Stimulated activated CD8-positive, alpha-beta memory T cell treated with anti-CD3 and anti-CD28 coated beads, Interleukin-12 subunit alpha, Interleukin-12 subunit beta, amount 100 ng/mL, for 4 hours (primary cell): ENCODE data around the gene CDKN1C.
A peak's percentile ranks its signal among the peaks of the same experiment; 100 is the strongest.
"Not testable (repeated sequence)": the region's sequence is repeated elsewhere in the genome, so short reads cannot be mapped to it uniquely, and the experiment has no call there.

ENCODE experiments used
- DNase-seq: peaks from one replicate; pipeline ENCODE4 v3.0.0-alpha.2; 2020; ENCODE audit warnings: low read depth

Gene CDKN1C

DNA sequence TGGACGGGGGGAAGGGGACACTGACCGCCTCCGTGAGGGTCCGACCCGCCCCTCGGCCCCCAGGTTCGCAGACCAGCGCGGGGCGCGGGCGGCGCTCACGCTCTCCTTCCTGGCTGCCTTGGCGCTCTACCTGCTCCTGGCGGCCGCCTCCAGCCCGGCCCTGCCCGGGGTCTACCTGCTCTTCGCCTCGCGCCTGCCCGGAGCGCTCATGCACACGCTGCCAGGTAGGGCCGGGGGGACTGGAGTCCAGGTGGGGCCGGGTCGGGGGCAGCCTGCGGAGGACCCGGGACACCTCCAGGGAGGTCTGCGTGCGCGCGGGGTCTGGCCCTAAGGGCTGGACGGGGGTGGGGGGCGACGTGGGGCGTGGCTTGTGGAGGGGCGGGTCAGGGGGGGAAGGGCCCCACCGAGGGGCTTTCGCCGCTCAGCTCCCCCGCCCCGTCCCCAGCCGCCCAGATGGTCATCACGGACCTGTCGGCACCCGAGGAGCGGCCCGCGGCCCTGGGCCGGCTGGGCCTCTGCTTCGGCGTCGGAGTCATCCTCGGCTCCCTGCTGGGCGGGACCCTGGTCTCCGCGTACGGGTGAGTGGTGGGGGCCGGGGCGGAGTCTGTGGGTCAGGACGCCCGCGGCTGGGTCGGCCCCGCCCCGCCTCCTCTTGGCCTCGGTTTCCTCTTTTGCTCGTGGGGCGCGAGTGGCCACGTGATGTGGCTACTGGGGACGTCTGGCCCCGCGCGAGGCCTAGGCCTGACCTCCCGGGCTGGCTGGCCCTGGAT lies 23.7 kb upstream of the CDKN1C start:
- no peak for DNase-seq

DNA sequence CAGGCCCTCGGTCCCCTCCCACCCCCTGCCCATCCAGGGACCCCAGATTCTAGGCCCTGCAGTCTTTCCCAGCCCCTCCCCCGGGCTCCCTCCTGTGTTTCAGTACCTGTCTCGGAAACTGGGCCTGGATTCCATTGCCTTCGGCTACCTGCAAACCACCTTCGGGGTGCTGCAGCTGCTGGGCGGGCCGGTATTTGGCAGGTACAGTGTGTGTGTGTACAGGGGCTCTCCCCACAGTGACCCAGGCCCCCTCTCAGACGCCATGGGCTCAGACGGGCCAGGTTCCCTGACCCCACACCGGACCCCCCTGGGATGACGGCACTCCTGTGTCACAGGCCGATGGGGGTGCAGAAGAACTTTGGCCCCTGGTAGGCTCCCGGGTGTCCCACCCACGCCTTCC lies 22.6 kb upstream of the CDKN1C start:
- DNase-seq: no peak

DNA sequence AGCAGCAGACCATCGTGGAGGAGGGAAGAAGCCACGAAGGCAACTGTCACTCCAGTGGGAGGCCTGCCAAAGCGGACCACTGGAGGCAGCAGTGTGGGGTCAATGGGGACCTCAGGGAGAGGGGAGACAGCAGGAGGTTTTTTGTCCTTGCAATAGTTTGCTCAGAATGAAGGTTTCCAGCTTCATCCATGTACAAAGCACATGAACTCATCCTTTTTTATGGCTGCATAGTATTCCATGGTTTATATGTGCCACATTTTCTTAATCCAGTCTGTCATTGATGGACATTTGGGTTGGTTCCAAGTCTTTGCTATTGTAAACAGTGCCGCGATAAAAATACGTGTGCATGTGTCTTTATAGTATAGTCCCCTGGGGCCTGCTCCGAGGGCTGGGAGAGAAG lies 19.7 kb upstream of the CDKN1C start:
- not testable (repeated sequence) for DNase-seq

DNA sequence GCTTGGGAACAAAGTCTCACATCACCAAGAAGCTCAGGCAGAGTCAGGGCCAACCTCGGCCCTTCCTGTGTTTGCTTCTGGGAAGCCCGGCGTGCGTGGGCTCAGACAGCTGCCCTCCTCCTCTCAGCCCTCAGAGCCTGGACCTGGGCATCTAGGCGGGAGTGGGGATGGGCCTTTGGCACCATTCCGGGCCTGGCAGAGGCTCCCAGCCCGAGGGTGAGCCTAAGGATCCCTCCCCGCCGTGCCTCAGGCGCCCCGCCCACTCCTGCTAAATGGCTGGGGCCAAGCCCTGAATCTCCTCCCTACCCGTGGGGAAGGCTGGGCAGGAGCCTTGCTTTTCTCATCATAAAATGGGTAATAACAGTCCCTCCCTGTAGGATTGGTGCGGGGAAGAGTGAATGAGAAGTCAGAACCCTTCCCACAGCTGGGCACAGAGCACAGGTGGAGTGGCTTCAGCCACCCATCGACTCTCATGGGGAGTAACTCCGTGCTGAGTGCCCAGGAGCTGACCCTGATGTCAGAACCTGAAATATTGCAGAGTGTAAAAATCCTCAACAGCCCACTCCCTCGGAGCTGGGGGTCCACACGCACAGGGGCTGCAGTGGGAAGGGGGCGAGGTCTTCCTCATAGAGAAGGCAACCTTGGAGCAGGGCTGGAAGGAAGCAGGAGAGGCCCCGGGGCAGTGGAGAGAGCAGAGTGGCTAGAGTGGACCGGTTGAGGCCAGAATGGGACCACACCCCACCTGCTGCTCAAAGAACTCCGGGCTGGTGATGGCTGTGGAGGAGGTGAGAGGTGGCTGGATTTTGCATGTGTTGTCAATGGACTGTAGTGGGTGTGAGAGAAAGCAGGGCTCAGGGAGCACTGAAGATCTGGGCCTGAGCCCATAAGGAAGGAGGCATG lies 18.8 kb upstream of the CDKN1C start:
- no peak for DNase-seq

DNA sequence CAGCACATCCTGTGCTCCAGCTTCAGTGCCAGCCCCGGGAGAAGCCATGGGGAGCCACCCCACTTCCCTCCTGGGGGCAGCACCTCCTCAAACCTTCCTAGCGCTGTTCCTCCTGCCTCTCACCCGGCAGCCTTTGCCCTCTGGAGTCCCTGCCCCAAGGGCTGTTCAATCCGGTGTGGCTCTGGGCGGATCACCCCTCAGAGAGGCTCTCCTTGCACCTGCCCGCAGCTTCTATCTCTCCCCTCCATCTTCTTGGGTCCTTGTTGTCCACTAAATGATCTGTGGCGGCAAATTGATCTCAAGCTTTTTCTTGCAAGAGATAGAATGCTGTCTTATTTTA lies 18.1 kb upstream of the CDKN1C start:
- DNase-seq: no peak

DNA sequence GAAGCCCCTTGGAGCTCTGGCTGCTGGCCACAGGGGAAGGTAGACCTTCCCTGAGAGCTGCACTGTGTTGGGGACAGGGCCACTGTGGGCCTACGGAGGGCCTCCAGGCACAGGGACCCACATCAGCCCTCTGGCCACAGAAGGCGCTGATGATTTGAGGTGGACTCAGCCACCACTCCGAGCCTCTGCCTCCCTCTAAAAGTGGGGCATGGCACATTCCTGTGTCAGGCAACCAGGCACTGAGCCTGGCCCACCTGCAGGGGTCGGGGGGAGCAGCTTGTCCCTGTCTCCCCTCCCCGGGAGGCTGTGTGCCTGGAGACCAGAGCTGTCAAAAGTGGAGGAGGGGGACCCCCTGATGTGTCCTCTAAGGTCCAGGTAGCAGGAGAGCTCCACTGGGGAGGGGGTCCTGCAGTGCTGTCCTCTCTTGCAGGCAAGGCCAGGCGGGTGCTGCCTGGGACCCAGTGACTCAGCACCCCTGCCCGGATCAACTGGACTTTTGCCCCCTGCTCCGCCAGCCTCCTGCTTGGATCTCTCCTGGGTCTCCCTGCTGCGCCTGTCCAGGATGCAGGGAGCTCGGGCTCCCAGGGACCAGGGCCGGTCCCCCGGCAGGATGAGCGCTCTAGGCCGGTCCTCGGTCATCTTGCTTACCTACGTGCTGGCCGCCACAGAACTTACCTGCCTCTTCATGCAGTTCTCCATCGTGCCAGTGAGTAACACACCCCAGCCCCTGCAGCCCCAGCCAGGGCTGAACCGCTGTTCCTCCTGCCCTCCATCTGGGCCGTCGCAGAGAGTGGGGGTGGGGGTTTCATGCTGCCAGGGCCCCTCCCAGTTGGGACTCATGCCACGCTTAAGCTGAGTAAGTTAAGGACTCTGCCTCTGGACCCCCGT lies 17.5 kb upstream of the CDKN1C start:
- DNase-seq: no peak

DNA sequence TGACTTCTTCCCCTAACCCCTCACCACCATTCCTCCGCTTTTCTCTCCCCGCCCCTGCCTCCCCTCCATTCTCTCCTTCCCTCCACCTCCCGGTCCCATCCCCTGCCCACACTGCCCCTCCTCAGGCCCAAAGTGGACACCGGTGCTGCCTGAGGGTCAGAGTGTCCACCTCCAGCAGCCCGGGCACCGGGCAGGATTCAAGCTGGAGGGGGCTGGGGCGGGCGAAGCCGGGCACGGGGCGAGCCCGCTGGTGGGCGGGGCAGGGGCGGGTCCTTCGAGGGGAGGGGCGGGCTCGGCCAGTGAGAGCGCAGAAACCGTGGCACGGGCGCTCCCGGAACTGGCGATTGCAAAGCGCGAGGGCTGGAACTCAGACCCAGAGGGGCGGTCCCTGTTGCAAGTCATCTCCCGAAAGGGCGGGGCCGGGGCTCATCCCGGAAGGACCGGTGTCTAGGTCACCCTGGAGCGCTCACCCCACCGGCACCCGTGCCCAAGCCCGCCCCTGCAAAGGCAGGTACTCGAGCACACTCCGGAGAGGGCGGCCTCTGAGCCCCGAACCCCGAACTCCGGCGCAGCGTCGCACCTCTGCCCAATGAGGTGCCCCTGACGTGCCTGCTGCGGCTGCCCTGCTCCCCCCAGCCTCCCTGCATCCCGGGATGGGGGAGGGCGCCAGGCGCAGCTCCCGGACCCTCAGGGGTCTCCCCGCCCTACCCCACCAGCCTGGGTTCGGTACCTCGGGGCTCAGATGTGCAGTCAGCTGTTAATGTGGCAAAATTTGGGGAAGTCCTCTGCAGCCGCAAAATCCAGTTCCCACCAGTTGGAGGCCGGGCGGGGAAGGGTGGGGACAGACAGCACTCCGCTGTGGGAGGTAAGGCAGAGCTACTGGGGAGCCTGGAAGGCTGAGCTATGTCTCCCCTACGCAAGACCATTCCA lies 16.5 kb upstream of the CDKN1C start:
- DNase-seq: peak; percentile 72

DNA sequence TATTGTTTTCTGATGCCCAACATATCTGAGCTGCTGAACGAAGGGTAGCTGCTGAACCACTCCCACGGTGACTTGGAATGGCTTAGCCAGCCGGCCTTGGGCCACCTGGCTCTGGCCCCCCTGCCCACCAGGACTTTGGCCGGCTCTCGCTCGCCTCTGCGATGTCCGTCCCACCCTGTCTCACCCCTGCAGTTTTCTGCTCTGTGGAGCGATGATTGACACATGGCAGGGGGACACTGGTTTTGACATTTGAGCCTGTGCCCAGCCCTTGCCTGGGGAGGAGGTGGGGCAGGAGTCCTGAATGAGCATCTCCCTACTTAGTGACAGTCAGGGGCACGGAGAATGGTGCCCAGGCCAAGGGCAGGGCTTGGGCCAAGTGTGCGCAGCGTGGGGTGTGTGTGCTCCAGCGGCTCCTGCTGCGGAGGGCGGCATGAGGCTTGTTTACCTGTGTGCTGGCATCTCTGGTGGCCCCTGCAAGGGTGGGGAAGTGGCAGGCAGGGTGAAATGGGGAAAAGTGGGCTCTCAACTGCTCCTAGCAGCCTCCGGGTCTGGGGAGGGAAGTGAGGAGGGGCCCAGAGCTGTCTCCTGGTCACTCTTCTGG lies 15.7 kb upstream of the CDKN1C start:
- DNase-seq: no peak

DNA sequence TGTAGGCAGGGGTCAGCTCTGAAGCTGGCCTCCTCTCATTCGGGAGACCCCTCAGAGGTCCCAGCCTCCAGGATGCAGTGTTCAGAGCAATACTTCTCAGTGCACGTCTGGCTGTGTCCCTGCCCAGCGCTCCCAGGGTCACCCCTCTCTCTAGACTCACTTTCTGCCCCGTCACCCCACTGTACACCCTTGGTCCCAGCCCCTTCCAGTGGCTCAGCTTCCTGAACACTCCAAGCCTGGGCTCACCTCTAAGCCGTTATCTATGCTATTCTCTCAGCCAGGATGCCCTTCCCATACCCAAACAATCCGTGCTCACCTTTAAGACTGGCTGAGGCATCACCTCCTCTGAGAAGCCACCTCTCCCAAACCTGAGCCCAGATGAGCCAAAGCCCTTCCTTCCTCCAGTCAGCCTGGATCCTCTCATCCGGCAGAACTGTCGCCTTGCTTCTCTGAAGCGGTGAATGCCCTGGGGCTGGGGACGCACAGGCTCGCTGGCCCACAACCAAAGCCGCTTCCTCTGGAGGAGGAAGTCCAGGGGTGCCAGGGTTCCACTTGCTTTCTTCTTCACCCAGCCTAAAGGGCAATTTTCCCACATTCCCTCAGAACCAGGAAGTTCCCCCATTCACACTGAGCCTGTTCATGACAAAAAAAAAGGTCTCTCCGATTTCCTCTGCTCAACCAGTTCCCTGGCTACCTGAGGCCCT lies 13.7 kb upstream of the CDKN1C start:
- no peak for DNase-seq

DNA sequence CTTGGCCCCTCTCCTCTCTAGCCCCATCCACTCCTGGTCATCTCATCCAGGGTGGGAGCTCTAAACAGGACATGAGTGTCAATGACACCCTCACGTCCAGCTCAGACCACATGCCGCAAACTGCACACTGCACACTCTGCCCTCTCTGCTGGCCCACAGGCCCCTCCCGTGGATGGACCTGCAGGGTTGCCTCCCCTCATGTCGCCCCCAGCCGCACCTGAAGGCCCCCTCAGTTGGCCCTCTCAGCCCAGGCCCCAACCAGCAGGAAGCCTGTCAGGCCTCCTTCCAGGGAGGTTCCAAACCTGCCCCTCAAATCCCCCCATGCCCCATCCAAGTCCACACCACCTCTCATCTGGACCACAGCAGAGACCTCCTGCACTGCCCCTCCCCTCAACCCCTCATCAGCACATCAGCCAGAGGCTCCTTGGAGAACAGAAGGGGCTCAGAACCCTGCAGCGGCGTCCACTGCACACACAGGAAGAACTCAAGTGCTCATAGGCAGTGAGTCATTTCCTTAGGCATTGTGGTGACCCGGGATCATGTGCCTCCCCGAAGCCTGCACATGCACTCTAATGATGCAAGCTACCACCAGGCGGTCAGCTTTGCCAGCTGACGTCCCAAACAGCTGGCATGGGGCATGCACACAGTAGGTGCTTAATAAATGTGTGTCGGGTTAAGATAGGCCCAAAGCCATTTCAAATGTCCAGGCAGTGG lies 12.9 kb upstream of the CDKN1C start:
- DNase-seq: no peak

DNA sequence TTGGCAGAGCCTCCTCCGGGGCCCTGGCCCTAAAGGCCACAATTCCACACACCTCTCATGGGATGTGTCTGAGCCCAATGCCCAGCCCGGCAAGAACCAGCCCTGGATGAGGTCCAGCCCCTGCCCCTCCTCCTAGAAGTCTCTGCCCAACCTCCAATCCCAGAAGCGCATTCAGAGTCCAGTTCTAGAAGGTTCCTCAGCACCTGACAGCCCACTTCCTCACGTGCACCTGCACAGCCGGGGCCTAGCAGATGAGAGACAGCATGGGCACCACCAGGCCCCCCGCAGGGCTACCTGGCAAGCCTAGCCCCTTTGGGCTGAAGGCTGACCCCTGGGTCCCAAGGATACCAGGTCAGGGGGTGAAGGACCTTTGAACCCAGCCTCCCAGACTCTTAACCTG lies 11.5 kb upstream of the CDKN1C start:
- no peak for DNase-seq

DNA sequence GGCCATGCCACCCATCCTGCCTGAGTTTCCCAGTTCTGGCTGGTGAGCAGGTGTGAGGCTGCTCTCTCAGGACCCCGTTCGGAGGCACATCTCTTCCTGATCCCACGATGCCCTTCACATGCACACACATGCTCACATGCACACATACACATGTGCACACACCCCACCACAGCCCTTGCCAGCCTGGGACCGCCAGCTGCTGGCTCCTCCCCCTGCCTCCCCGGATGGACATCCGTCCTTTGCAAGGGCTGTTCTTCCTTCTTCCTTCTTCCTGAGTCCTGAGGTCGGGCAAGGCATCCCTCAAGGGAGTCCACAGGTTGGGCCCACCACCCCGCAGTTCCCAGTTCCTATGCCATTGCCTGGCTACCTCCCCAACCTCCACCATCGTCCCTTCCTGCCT lies 10.5 kb upstream of the CDKN1C start:
- no peak for DNase-seq

DNA sequence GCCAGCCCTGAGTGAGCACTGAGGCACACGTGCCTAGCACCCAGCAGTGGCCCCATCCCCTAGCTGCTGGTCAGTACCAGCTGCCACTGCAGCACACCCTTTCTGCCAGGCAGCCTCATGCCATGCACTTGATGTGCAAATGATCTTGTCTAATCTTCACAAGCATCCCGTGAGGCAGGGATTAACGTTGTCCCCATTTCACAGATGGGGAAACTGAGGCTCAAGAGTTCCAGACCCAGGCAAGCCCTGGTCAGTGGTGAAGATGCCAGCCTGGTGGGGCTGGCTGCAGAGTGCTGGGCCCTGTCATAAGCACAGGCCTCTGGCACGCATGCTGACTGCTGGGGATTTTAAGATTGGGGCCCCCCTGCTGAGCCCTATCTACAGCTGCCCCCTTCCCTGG lies 8.4 kb upstream of the CDKN1C start:
- DNase-seq: no peak

DNA sequence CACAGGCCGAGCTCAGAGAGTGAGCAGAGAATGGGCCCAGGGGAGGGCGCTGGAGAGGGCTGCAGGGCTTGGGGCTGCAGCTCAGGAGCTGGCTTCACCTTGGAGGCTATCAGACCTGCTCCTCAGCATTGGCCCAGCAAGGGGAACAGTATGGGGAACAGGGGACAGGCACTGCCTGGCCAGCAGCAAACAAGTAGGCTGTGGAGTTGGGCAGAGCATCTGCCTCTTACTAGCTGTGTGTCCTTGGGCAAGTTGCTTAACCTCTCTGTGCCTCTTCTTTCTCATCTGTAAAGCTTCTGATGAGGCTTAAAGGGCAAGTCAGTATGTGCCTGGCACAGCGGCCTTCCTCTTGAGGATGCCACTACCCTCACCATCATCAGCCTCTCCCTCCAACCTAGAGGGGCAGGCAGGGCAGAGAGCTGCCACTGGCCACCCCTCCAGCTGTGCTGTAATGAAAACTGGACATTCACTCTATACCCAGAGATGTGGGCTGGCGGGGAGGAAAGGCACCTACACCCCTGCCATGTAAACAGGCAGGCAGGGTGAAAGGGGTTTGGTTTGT lies 7.5 kb upstream of the CDKN1C start:
- no peak for DNase-seq

DNA sequence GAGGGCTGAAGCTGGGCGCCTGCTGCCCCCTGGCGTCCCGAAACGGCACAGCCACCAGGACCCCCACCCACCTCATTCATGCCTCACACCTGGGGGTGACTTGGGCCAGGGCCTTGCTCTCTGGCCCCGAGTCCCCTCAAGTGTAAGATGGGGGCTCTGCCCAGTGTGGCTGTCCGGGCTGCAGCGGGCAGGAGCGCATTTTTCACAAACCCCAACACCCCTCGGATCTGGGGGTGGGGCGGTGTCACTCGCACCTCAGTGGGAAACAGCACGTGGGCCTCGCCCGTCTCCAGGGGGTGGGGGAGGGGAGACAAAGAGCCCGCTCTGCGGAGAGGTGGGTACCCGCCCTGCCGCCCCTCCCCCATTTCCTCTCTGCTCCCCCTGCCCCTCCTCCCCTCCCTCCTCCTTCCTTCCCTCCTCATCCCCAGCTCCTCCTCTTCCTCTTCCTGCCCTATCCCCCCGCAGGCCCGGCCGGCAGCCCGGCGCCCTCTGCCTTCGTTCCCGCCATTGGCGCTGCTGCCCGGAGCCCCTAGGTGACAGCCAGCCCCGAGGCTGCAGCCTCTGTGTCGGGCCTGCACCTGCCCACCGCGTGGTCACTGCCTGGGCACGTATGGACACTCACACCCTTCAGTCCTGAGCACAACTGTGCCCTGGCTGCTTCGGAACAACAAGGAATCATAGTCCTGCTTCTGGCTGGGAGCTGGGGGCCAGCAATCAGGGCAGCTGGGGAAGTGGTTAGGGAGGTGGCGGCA lies 6.8 kb upstream of the CDKN1C start:
- no peak for DNase-seq

DNA sequence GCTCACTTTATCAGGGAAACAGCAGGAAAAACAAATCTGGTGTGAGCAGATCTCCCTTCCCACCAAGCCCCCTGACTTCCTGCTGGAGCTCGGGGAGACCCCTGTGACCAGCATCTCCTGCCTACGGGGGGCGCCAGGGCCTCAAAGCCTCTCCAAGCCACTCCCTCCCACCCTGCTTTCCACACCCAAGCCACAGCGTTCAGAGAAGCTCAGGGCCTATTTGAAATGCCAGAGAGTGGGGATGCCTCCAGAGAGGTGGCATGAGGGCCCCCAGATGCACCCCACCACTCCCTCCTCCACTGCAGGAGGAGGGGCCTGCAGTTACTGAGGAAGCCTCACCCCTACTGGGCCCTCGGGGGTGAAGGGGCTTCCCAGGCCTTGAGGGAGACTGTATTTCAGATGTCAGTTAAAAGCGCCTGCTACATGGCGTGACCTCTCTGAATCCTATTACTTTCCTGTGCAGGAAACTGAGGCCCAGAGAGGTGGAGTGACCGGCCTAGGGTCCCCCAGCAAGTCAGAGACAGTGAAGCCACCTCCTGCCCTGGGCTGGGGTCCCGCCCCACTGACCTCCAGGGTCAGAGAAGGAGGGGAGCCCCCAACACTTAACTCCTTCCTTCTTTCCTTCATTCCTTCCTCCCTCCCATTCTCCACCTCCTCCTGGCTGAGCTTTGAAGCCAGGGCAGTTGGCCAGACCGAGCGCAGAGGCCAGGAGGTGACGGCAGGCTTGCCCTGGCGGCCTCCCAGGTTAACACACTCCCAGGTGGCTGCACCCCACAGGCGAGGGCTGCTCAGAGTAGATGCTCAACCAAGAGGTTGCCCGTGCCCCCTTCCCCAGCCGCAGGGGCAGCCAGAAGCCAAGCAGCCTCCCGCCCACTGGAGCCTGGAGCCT lies 6.0 kb upstream of the CDKN1C start:
- no peak for DNase-seq

DNA sequence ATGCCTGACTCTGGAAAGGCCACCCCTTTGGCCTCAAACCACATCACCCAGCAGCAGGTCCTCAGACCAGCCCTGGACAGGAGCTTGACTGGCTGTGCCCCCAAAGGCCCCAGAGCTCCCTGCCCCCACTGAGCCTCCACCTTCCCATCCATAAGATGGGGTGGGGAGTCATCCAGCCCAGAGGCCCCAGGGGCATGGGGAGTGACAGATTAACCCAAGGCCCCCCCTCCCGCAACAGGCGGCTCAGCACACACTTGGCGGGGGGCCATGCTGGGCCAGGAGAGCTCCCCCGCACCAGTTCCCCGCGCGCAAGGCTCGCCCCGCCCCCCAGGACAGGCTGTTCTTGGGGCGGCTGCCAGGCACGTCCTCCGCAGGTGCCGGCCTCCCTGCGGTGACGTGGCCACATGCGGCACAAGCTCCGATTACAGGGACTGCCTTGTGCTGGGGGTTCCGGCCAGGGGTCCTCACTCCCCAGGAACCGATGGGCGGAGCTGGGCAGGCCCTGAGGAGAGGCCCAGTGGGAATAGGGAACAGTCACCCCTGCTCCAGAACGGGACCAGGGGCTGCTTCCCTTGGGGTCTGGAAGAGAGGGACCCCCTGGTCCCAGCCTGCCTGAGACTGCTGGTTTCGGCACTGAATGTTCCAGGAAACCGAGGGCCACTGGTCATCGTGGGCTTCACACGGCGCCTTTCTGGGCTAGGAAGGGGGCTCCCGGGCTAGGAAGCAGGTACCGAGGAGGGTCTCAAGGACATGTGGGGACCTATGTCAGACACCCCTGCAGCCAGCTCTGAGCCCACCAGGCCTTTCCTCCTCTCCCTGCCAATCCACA lies 5.1 kb upstream of the CDKN1C start:
- DNase-seq: no peak
